ENCODE data around the gene LRRC55.

GRCh38 chr11:57156928-57157327 lies 24.8 kb upstream of the LRRC55 start:
- TF ChIP-seq YY1 (IDR thresholded peaks at IDR 0.05; ENCODE audit: insufficient read depth, insufficient read length) (no peak), SUZ12 (IDR thresholded peaks at IDR 0.05; ENCODE audit: extremely low read depth, insufficient read depth, insufficient read length) (no peak), ZNF274 (IDR thresholded peaks at IDR 0.05; ENCODE audit: low read depth, low read length) (no peak)

Data from NT2/D1 (cell line).